HEK293T (cell line): ENCODE data around the gene OPCML.

ENCODE experiments used
- CTCF ChIA-PET: fragments of 350-600 bp; formaldehyde crosslinking; extraction: SDS; loops from one replicate; lab custom pipeline; 2021; ENCODE audit warnings: antibody characterized with exemption, inconsistent platforms; lab: Yijun Ruan, JAX
- POLR2A ChIA-PET: fragments of 350-600 bp; formaldehyde crosslinking; extraction: SDS; loops from one replicate; lab custom pipeline; 2020; ENCODE audit warnings: antibody characterized with exemption, inconsistent platforms; lab: Yijun Ruan, JAX
- DNase-seq: peaks from one replicate; pipeline ENCODE4 v3.0.0; 2012; ENCODE audit warnings: mixed read lengths; ENCODE audit errors: extremely low spot score
- ARNT ChIP-seq: fragments of 450-650 bp; IDR thresholded peaks from 2 replicates; pipeline ENCODE4 v1.6.1; 2017; ENCODE audit warnings: mild to moderate bottlenecking
- BHLHE40 ChIP-seq: fragments of 450-650 bp; IDR thresholded peaks from 2 replicates; pipeline ENCODE4 v1.6.1; 2016; ENCODE audit warnings: mild to moderate bottlenecking, moderate library complexity, borderline replicate concordance
- CTBP1 ChIP-seq: fragments of 450-650 bp; IDR thresholded peaks from 2 replicates; pipeline ENCODE4 v1.6.1; 2016; ENCODE audit warnings: borderline replicate concordance
- ELF4 ChIP-seq: fragments of 450-650 bp; IDR thresholded peaks from 2 replicates; pipeline ENCODE4 v1.6.1; 2017; ENCODE audit warnings: antibody characterized with exemption
- FOXA1 ChIP-seq: fragments of 450-650 bp; IDR thresholded peaks from 2 replicates; pipeline ENCODE4 v1.6.1; 2016; ENCODE audit warnings: mild to moderate bottlenecking
- FOXK2 ChIP-seq: fragments of 450-650 bp; IDR thresholded peaks from 2 replicates; pipeline ENCODE4 v1.6.1; 2016; ENCODE audit warnings: mild to moderate bottlenecking
- FOXM1 ChIP-seq: fragments of 450-650 bp; IDR thresholded peaks from 2 replicates; pipeline ENCODE4 v1.6.1; 2017; ENCODE audit warnings: mild to moderate bottlenecking, borderline replicate concordance
- HDGF ChIP-seq: fragments of 450-650 bp; IDR thresholded peaks from 2 replicates; pipeline ENCODE4 v1.6.1; 2017; ENCODE audit warnings: antibody characterized with exemption, borderline replicate concordance
- L3MBTL2 ChIP-seq: fragments of 450-650 bp; conservative IDR thresholded peaks from 2 replicates; pipeline ENCODE4 v1.6.1; 2016; ENCODE audit warnings: mild to moderate bottlenecking
- LEF1 ChIP-seq: fragments of 450-650 bp; IDR thresholded peaks from 2 replicates; pipeline ENCODE4 v1.6.1; 2017; ENCODE audit warnings: mild to moderate bottlenecking, borderline replicate concordance
- NFRKB ChIP-seq: fragments of 450-650 bp; IDR thresholded peaks from 2 replicates; pipeline ENCODE4 v1.6.1; 2016; ENCODE audit warnings: mild to moderate bottlenecking, moderate library complexity
- SP1 ChIP-seq: fragments of 450-650 bp; IDR thresholded peaks from 2 replicates; pipeline ENCODE4 v1.6.1; 2017
- SUZ12 ChIP-seq: fragments of 450-650 bp; IDR thresholded peaks from 2 replicates; pipeline ENCODE4 v1.6.1; 2016; ENCODE audit warnings: mild to moderate bottlenecking
- TARDBP ChIP-seq: fragments of 450-650 bp; IDR thresholded peaks from 2 replicates; pipeline ENCODE4 v1.6.1; 2016
- ZNF384 ChIP-seq: fragments of 450-650 bp; IDR thresholded peaks from 2 replicates; pipeline ENCODE4 v1.6.1; 2016
- TF ChIP-seq, protein P1 (sequence below): fragments of 450-650 bp; IDR thresholded peaks from 2 replicates; pipeline ENCODE4 v1.6.1; 2016

OPCML gene

GRCh38 chr11:133383689-133384088, 148.6 kb downstream of the OPCML start:
- no peak for DNase-seq
- TF ChIP-seq SUZ12: no peak
- TF ChIP-seq ARNT: no peak
- TF ChIP-seq FOXK2: no peak
- no peak for TF ChIP-seq FOXA1
- ChIA-PET CTCF (no interaction called here), POLR2A (no interaction called here)

DNA sequence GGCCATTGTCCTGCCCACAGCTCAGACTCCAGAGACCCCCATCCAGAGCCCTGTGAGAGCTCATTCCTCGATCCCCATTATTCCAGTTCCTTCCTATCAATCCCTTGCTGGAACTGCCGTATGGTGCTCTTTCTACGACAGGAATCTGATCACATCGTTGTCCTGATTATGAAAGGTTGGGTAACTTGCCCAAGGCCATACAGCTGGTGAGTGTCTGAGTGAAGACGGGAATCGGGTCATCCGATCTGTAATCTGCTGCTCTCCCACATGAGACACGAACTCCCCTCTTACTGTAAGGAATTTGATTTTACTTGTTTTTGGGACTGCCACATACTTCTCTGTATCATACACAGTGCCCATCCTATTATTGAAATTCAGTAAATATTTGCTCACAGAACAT, 149.1 kb downstream of the OPCML start:
- no peak for DNase-seq
- TF ChIP-seq SUZ12: no peak
- no peak for TF ChIP-seq TARDBP
- no peak for TF ChIP-seq LEF1
- no peak for TF ChIP-seq SP1
- no peak for TF ChIP-seq ARNT
- TF ChIP-seq HDGF: no peak
- no peak for TF ChIP-seq CTBP1
- TF ChIP-seq ZNF384: no peak
- TF ChIP-seq BHLHE40: no peak
- TF ChIP-seq FOXK2: no peak
- no peak for TF ChIP-seq FOXA1
- no peak for TF ChIP-seq FOXM1
- TF ChIP-seq, protein P1, sequence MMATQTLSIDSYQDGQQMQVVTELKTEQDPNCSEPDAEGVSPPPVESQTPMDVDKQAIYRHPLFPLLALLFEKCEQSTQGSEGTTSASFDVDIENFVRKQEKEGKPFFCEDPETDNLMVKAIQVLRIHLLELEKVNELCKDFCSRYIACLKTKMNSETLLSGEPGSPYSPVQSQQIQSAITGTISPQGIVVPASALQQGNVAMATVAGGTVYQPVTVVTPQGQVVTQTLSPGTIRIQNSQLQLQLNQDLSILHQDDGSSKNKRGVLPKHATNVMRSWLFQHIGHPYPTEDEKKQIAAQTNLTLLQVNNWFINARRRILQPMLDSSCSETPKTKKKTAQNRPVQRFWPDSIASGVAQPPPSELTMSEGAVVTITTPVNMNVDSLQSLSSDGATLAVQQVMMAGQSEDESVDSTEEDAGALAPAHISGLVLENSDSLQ: no peak
- TF ChIP-seq L3MBTL2: no peak
- no peak for TF ChIP-seq NFRKB
- TF ChIP-seq ELF4: no peak
- ChIA-PET CTCF (no interaction called here), POLR2A (no interaction called here)

DNA sequence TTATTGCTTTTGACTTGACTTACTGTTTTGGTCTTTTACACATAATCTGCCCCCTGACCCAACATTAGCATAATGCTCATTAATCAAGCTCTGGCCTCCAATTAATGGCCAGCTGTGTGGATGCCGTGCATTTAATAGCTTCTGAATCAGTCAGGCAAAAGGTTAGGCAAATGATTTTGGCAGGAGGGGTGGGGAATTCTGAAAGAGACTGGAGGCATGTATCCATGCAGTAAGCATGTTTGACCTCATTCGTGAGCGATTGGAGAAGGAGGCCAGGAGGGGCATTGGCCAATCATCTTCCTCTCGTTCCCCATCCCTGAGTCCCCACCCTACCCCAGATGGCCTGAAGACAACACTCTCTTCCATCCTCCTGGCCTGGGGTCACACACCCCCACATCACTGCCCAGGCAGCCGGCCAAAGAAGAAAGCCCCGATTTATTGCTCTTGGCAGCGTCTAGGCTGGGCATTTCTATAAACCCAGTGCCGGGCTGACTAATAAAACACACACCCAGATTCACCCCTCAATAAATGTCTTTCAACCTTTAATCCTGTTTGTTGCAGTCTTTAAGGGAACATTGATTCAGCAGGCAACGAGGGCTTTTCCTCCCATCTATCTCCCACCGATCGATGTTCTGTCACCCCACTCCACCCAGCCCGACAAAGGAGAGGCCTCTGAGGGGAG, 150.0 kb downstream of the OPCML start:
- CTCF ChIA-PET: no interaction called here
- POLR2A ChIA-PET: no interaction called here
- TF ChIP-seq CTBP1 (no peak), FOXA1 (no peak), LEF1 (no peak), TARDBP (no peak), SUZ12 (no peak), SP1 (no peak)
- DNase-seq: no peak

DNA sequence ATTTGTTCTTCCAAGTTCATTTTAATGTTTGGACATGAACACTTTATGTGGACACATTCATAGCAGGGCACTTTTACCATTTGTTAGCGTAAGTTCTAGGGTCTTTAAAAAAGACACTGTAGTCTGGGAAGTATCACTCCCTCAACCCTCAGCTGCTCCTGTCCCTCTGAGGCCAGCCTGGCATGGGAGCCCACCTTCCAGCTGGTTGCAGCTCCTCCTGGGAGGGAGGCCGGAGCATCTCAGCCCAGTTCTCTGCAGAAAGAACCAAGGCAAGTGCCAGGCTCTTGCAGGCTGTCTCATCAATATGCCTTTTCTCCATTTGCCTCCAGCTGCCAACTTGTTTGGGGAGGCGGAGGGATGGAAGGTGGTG, 150.6 kb downstream of the OPCML start:
- ChIA-PET POLR2A (no interaction called here), CTCF (no interaction called here)
- no peak for TF ChIP-seq ELF4
- TF ChIP-seq FOXM1: no peak
- no peak for TF ChIP-seq TARDBP
- TF ChIP-seq LEF1: no peak
- no peak for TF ChIP-seq L3MBTL2
- no peak for TF ChIP-seq ARNT
- no peak for TF ChIP-seq BHLHE40
- TF ChIP-seq FOXA1: no peak
- TF ChIP-seq ZNF384: no peak
- TF ChIP-seq, protein P1: no peak
- no peak for TF ChIP-seq SP1
- no peak for TF ChIP-seq HDGF
- no peak for TF ChIP-seq NFRKB
- TF ChIP-seq CTBP1: no peak
- TF ChIP-seq FOXK2: no peak
- TF ChIP-seq SUZ12: no peak
- no peak for DNase-seq

GRCh38 chr11:133366147-133366546, 166.2 kb downstream of the OPCML start:
- no peak for DNase-seq
- POLR2A ChIA-PET: no interaction called here
- no peak for TF ChIP-seq BHLHE40
- TF ChIP-seq ZNF384: no peak
- no peak for TF ChIP-seq FOXM1
- TF ChIP-seq LEF1: no peak
- no peak for TF ChIP-seq FOXK2
- TF ChIP-seq TARDBP: no peak
- TF ChIP-seq ARNT: no peak
- no peak for TF ChIP-seq NFRKB
- TF ChIP-seq, protein P1: no peak
- no peak for TF ChIP-seq ELF4
- TF ChIP-seq SP1: no peak
- CTCF ChIA-PET: no interaction called here

GRCh38 chr11:133362916-133363315, 169.4 kb downstream of the OPCML start:
- no peak for DNase-seq
- TF ChIP-seq L3MBTL2 (no peak), SP1 (no peak), TARDBP (no peak), SUZ12 (no peak), FOXA1 (no peak), CTBP1 (no peak), NFRKB (no peak), ARNT (no peak), HDGF (no peak), ZNF384 (no peak), ELF4 (no peak)
- TF ChIP-seq, protein P1: no peak
- POLR2A ChIA-PET: no interaction called here
- CTCF ChIA-PET: no interaction called here
